Measurements from ENCODE around the gene RRP1B.

RRP1B gene

DNA sequence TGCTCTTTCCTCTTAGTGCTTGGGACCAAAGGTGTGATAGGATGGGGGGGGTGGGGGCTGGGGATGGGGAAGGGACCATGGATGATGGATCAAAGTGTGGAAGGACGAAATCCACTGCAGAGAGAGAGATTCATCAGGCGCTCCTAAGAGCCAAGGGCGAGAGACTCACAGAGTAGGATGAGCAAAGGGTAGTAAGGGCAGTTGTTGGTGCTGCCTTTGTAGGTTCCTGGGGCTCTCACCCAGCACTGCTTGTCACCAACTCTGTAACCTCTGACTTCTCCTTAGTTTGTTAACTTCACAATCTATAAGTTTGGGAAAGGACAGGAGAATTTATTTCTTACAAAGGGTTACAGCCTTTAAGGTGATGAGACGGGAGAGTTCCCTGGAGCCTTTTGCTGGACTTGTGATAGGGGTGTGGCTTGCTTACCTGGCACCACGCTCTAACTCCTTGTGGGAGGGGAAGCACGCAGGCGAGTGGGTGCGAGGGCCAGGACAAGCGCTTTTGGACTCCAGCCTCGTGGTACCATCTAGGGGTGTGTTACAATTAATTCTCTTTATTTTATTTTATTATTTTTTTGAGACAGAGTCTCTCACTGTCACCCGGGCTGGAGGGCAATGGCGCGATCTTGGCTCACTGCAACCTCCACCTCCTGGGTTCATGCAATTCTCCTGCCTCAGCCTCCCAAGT is 58.0 kb downstream of the RRP1B start:
- H3K27ac ChIP-seq (ENCODE audit: low read length) = no peak overlapping the region
- no CpG with 5 or more reads among the region's 13 CpGs for WGBS (ENCODE audit: insufficient coverage, insufficient read length)

DNA sequence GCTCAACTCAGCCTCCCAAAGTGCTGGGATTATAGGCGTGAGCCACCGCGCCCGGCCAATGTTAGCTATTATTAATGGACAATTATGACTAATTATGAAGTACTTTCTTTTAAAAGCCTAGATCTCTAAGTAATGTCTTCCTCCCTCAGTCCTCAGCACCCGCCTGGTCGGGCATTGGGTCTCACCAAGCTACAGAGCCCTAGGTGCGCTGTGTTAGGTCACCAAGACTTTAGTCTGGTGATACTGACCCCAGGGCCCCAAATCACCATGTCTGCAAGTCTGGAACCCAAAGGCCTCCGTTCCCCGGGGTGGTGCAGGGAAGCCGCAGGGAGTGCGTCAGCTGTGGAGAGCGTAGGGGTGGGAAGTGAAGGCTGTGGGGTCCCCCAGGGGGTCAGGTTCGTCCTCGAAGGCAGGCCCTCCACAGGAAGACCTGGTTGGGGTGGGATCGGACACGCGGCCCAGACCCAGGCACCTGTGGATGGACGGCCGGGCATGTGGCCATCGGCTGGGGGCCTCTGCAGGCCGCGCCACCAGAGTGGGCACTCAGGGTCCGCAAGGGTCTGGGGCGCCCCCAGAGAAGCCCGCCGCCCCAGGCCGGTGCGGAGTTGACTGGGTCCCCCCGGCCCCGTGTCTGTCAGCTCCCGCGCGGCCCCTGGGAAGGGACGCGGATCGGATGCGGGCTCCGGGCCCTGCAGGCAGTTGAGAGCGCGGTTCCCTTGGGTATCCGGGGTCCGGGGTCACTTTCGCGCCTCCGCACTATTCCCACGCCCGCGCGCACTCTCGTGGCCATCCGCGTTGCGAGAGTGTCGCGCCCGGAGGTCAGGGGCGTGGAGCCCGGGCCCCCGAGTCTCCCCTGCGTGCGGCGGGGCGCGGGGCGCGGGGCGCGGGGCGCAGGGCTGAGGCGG is 58.9 kb downstream of the RRP1B start:
- peak overlapping the region; percentile 95; the same call in 1 of the 2 replicates for H3K4me3 ChIP-seq (ENCODE audit: low read length)
- H3K4me1 ChIP-seq (ENCODE audit: control insufficient read depth, insufficient read depth, low read length) = no peaks in the 10 kb centered on the region
- H3K36me3 ChIP-seq (ENCODE audit: control insufficient read depth, insufficient read depth, low read length) = no peaks in the 10 kb centered on the region
- no peak overlapping the region for H3K27ac ChIP-seq (ENCODE audit: low read length)
- H3K27me3 ChIP-seq (ENCODE audit: control insufficient read depth, insufficient read depth, low read length) = no peaks in the 10 kb centered on the region
- no CpG with 5 or more reads among the region's 70 CpGs for WGBS (ENCODE audit: insufficient coverage, insufficient read length)
- DNase-seq (ENCODE audit: low read depth, low spot score) = no peak
- H3K9me3 ChIP-seq (ENCODE audit: control insufficient read depth, insufficient read depth, low read length) = no peaks in the 10 kb centered on the region

More for the DNA sequence above, 58.0 kb downstream of the RRP1B start:
- no peaks in the 10 kb centered on the region for H3K4me1 ChIP-seq (ENCODE audit: control insufficient read depth, insufficient read depth, low read length)
- no peaks in the 10 kb centered on the region for H3K36me3 ChIP-seq (ENCODE audit: control insufficient read depth, insufficient read depth, low read length)
- DNase-seq (ENCODE audit: low read depth, low spot score) = no peak
- H3K4me3 ChIP-seq (ENCODE audit: low read length) = no peak overlapping the region
- no peaks in the 10 kb centered on the region for H3K9me3 ChIP-seq (ENCODE audit: control insufficient read depth, insufficient read depth, low read length)
- H3K27me3 ChIP-seq (ENCODE audit: control insufficient read depth, insufficient read depth, low read length) = no peaks in the 10 kb centered on the region

GRCh38 chr21:43718872-43719747 is 59.8 kb downstream of the RRP1B start, which contains the start of gene PDXK:
Gene PDXK, plus strand, starts transcription at chr21:43719129. Its CDS starts 166 bp downstream, at chr21:43719295.
- no CpG with 5 or more reads among the region's 117 CpGs for WGBS (ENCODE audit: insufficient coverage, insufficient read length)

DNA sequence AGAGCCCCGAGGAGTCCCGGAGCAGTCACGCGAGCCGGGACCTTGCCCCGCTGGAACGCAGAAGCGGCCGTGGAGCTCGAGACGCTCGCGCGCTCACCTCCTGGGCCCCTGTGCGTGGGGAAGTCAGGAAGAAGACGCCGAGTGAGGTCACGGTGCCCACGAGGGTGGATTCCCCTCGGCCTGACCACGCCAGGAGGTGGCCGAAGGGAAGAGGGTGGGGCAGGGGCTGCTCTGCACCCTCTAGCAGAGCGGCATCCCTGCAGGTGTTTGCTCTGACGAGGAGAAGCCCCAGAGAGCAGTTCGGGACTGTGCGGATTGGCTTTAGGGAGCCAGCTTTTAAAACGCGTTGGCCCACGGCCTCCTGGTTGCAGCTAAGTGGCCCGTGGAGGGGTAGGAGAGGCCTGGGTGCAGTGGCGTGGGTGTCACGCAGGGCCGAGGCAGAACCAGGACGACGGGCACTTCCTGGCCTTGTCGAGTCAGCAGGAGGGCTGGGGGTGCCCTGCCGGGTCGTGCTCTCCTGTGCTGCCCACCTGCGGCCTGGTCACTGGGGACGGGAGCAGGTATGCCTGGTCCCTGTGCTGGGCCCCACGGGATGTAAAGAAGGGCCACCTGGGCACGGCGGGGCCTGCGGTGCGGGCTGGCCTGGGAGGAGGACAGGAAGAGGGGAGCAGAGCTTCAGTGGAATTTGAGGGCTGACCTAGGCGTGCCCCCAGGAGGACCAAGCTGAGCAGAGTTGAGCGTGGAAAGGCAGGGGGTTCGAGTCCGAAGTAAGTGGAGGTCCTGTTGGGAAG is 60.6 kb downstream of the RRP1B start:
- no peak for DNase-seq (ENCODE audit: low read depth, low spot score)
- Histone ChIP-seq H3K27me3 (ENCODE audit: control insufficient read depth, insufficient read depth, low read length) (no peaks in the 10 kb centered on the region), H3K27ac (ENCODE audit: low read length) (no peak overlapping the region), H3K4me3 (ENCODE audit: low read length) (peak overlapping the region; percentile 95), H3K36me3 (ENCODE audit: control insufficient read depth, insufficient read depth, low read length) (no peaks in the 10 kb centered on the region), H3K4me1 (ENCODE audit: control insufficient read depth, insufficient read depth, low read length) (no peaks in the 10 kb centered on the region), H3K9me3 (ENCODE audit: control insufficient read depth, insufficient read depth, low read length) (no peaks in the 10 kb centered on the region)
- WGBS (ENCODE audit: insufficient coverage, insufficient read length) = no CpG with 5 or more reads among the region's 49 CpGs

More at GRCh38 chr21:43718872-43719747, 59.8 kb downstream of the RRP1B start, which contains the start of gene PDXK:
- Histone ChIP-seq H3K36me3 (ENCODE audit: control insufficient read depth, insufficient read depth, low read length) (no peaks in the 10 kb centered on the region), H3K27ac (ENCODE audit: low read length) (no peak within 1 kb of the TSS), H3K4me1 (ENCODE audit: control insufficient read depth, insufficient read depth, low read length) (no peaks in the 10 kb centered on the region), H3K4me3 (ENCODE audit: low read length) (peak within 1 kb of the TSS; percentile 95), H3K27me3 (ENCODE audit: control insufficient read depth, insufficient read depth, low read length) (no peaks in the 10 kb centered on the region), H3K9me3 (ENCODE audit: control insufficient read depth, insufficient read depth, low read length) (no peaks in the 10 kb centered on the region)
- DNase-seq (ENCODE audit: low read depth, low spot score) = peak; percentile 55

DNA sequence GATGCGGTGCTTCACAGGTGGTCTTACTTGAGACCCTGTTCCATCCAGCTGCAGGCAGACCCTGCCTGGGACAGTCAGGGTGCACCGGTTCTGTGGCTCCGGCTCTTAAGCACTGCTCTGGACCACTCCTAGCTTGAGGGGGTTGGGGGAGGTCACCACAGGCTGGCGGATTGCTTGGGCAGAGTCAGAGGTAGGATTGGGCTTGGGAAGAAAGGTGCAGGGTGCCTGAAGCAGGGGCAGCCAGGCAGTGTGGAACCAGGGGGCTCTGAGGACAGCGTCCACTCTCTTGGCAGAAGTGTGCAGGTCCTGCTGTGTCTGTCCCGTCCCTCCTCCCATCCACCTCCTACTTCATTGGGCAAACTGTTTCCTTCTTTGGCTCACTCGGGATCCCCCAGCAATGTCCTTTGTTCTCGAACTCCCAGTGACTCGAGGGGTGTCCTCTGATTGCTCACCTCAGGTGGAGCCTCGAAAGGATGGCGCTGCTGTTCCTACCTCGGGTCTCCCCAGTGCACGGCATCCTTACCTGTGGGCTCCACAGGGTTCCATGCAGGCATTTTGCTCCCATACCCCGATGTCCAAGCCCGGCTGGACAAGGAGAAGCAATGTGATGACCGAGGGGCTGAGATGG is 61.3 kb downstream of the RRP1B start:
- no peak overlapping the region for H3K4me3 ChIP-seq (ENCODE audit: low read length)
- no peaks in the 10 kb centered on the region for H3K36me3 ChIP-seq (ENCODE audit: control insufficient read depth, insufficient read depth, low read length)
- no peaks in the 10 kb centered on the region for H3K27me3 ChIP-seq (ENCODE audit: control insufficient read depth, insufficient read depth, low read length)
- no peaks in the 10 kb centered on the region for H3K4me1 ChIP-seq (ENCODE audit: control insufficient read depth, insufficient read depth, low read length)
- WGBS (ENCODE audit: insufficient coverage, insufficient read length) = no CpG with 5 or more reads among the region's 16 CpGs
- no peaks in the 10 kb centered on the region for H3K9me3 ChIP-seq (ENCODE audit: control insufficient read depth, insufficient read depth, low read length)
- DNase-seq (ENCODE audit: low read depth, low spot score) = no peak
- H3K27ac ChIP-seq (ENCODE audit: low read length) = no peak overlapping the region

DNA sequence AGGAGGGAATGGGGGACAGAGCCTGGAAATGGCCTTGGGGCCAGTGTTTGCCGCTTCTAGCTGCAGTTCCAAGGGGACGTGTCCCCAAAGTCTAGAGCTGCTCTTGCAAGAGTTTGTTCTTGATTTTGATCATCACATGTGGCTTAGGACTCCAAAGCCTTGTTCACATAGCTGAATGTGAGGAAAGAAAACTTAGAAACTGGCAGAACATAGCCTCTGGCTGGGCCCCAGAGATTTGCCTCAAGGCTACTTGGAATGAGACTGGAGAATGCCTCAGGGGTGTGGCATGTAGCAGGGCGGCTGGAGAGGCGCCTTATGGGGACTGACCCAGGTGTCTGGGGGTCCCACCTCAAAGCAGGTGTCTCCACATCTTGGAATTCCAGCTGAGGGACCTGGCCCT is 61.8 kb downstream of the RRP1B start:
- no peak overlapping the region for H3K27ac ChIP-seq (ENCODE audit: low read length)
- no peaks in the 10 kb centered on the region for H3K9me3 ChIP-seq (ENCODE audit: control insufficient read depth, insufficient read depth, low read length)
- no peaks in the 10 kb centered on the region for H3K27me3 ChIP-seq (ENCODE audit: control insufficient read depth, insufficient read depth, low read length)
- no peak for DNase-seq (ENCODE audit: low read depth, low spot score)
- no peak overlapping the region for H3K4me3 ChIP-seq (ENCODE audit: low read length)
- no CpG with 5 or more reads among the region's 4 CpGs for WGBS (ENCODE audit: insufficient coverage, insufficient read length)
- no peaks in the 10 kb centered on the region for H3K36me3 ChIP-seq (ENCODE audit: control insufficient read depth, insufficient read depth, low read length)
- H3K4me1 ChIP-seq (ENCODE audit: control insufficient read depth, insufficient read depth, low read length) = no peaks in the 10 kb centered on the region

DNA sequence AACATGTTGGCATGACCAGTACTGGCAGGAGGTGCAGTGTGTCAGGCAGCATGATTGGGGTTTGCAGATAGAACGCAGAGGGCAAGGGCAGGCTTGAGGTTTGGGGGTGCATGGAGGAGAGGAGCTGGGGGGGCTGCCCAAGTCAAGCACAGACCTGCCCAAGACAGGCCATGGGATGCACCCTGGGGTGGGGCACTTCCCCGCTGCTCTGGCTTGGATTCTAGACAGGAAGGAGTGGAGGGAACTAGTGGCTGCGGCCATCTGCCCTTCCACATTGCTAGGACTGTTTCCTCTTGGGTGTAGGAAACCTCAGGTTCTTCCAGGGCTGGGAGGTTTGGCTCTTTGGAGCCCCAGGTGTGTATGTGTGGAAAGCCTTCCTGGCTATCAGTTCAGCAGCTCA is 62.6 kb downstream of the RRP1B start:
- Histone ChIP-seq H3K27ac (ENCODE audit: low read length) (no peak overlapping the region), H3K9me3 (ENCODE audit: control insufficient read depth, insufficient read depth, low read length) (no peaks in the 10 kb centered on the region), H3K4me3 (ENCODE audit: low read length) (no peak overlapping the region), H3K27me3 (ENCODE audit: control insufficient read depth, insufficient read depth, low read length) (no peaks in the 10 kb centered on the region), H3K36me3 (ENCODE audit: control insufficient read depth, insufficient read depth, low read length) (no peaks in the 10 kb centered on the region), H3K4me1 (ENCODE audit: control insufficient read depth, insufficient read depth, low read length) (no peaks in the 10 kb centered on the region)
- no peak for DNase-seq (ENCODE audit: low read depth, low spot score)
- no CpG with 5 or more reads among the region's 3 CpGs for WGBS (ENCODE audit: insufficient coverage, insufficient read length)

DNA sequence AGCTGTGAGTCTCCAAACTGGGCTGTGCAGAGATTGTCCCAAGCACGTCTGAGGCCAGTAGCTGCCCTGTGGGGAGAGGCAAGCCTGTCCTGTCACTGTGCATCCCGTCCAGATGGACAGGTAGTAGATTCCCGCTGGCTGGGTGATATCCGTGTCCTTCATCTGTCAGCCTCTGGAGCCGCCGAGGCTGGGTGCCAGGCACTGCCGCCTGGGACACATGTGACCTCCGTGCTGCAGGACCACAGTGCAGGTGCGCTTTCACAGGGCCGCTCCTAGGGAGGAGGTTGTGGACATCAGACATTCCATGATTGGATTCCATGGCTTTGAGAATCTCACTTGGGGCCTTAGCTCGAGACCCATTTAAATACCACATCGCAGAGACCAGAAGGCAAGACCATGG is 64.3 kb downstream of the RRP1B start:
- DNase-seq (ENCODE audit: low read depth, low spot score) = no peak
- Histone ChIP-seq H3K4me1 (ENCODE audit: control insufficient read depth, insufficient read depth, low read length) (peaks cover 2% of the 10 kb centered on the region; the same call in 1 of the 2 replicates), H3K27me3 (ENCODE audit: control insufficient read depth, insufficient read depth, low read length) (no peaks in the 10 kb centered on the region), H3K9me3 (ENCODE audit: control insufficient read depth, insufficient read depth, low read length) (no peaks in the 10 kb centered on the region), H3K27ac (ENCODE audit: low read length) (no peak overlapping the region), H3K36me3 (ENCODE audit: control insufficient read depth, insufficient read depth, low read length) (no peaks in the 10 kb centered on the region), H3K4me3 (ENCODE audit: low read length) (no peak overlapping the region)
- WGBS (ENCODE audit: insufficient coverage, insufficient read length) = no CpG with 5 or more reads among the region's 12 CpGs

GRCh38 chr21:43726686-43727518 is 67.5 kb downstream of the RRP1B start:
- Histone ChIP-seq H3K27ac (ENCODE audit: low read length) (no peak overlapping the region), H3K9me3 (ENCODE audit: control insufficient read depth, insufficient read depth, low read length) (no peaks in the 10 kb centered on the region), H3K27me3 (ENCODE audit: control insufficient read depth, insufficient read depth, low read length) (no peaks in the 10 kb centered on the region), H3K4me3 (ENCODE audit: low read length) (no peak overlapping the region), H3K4me1 (ENCODE audit: control insufficient read depth, insufficient read depth, low read length) (peaks cover 2% of the 10 kb centered on the region; the same call in 1 of the 2 replicates), H3K36me3 (ENCODE audit: control insufficient read depth, insufficient read depth, low read length) (no peaks in the 10 kb centered on the region)
- no peak for DNase-seq (ENCODE audit: low read depth, low spot score)
- WGBS (ENCODE audit: insufficient coverage, insufficient read length) = no CpG with 5 or more reads among the region's 21 CpGs
